ENCODE data around the gene CALML3.

The CALML3 gene

GRCh38 chr10:5570979-5571810, 46.4 kb downstream of the CALML3 start:
- TF ChIP-seq CTCF (IDR thresholded peaks at IDR 0.05; ENCODE audit: insufficient read depth, missing control alignments): no peak
- no peak for DNase-seq (ENCODE audit: insufficient read length, low spot score)
- no peak for FAIRE-seq

- no peak for TF ChIP-seq CTCF (IDR thresholded peaks at IDR 0.05; ENCODE audit: insufficient read depth, missing control alignments)
- no peak for FAIRE-seq
- DNase-seq (ENCODE audit: insufficient read length, low spot score): no peak
Measured at GRCh38 chr10:5571826-5572225, 47.1 kb downstream of the CALML3 start.

GRCh38 chr10:5573319-5573950, 48.7 kb downstream of the CALML3 start:
- TF ChIP-seq CTCF (IDR thresholded peaks at IDR 0.05; ENCODE audit: insufficient read depth, missing control alignments): no peak
- no peak for DNase-seq (ENCODE audit: insufficient read length, low spot score)
- FAIRE-seq: no peak

- FAIRE-seq: no peak
- no peak for DNase-seq (ENCODE audit: insufficient read length, low spot score)
- no peak for TF ChIP-seq CTCF (IDR thresholded peaks at IDR 0.05; ENCODE audit: insufficient read depth, missing control alignments)
Measured at GRCh38 chr10:5573968-5574641, 49.3 kb downstream of the CALML3 start.

GRCh38 chr10:5574642-5575131, 49.9 kb downstream of the CALML3 start:
- no peak for DNase-seq (ENCODE audit: insufficient read length, low spot score)
- FAIRE-seq: no peak
- no peak for TF ChIP-seq CTCF (IDR thresholded peaks at IDR 0.05; ENCODE audit: insufficient read depth, missing control alignments)

- no peak for TF ChIP-seq CTCF (IDR thresholded peaks at IDR 0.05; ENCODE audit: insufficient read depth, missing control alignments)
- no peak for FAIRE-seq
- no peak for DNase-seq (ENCODE audit: insufficient read length, low spot score)
Measured at GRCh38 chr10:5575144-5575481, 50.4 kb downstream of the CALML3 start.

Data from D721Med (cell line).